K562 (cell line): Measurements from ENCODE around the gene CEMIP2. TPM values are rescaled to one million over a fixed set of nuclear protein-coding genes. Genes with fewer than 3 reads are reported as not detected.

ENCODE experiments used
- ATAC-seq: fragments of 200-7000 bp; cut with Tn5 transposase; 3 replicates; pipeline ENCODE4 v1.9.1; 2020; ENCODE audit warnings: moderate library complexity
- BruUV-seq: library from RNA; stranded (reverse); fragments of 400-500 nt; replicated peaks from 2 replicates; lab custom pipeline; 2021; lab: Mats Ljungman, UMichigan
- CTCF ChIA-PET: fragments of 300-600 bp; formaldehyde crosslinking; extraction: SDS; loops from one replicate; lab custom pipeline; 2021; ENCODE audit warnings: low intra/inter-chr PET ratio; lab: Yijun Ruan, JAX
- POLR2A ChIA-PET: fragments of 300-600, 350-650 bp; sonication (Branson Sonifier 250); formaldehyde crosslinking; extraction: SDS; loops from one replicate; lab custom pipeline; 2021; ENCODE audit warnings: antibody characterized with exemption, inconsistent platforms; lab: Yijun Ruan, JAX
- DNase-seq, 4 experiments: peaks; one replicate each; pipeline versions ENCODE4 v3.0.0 to v3.0.0-alpha.2; 2011 to 2018; ENCODE audit warnings: low spot score in 3 of 4, mixed read lengths in 3 of 4; ENCODE audit errors: extremely low read depth in 1 of 4
- FAIRE-seq: peaks from 2 replicates; lab custom pipeline; 2011; peaks lifted over from hg19 to GRCh38; lab: Jason Lieb, UNC
- H2AFZ ChIP-seq: 2 replicates; pipeline ENCODE4 v1.6.0; 2011; ENCODE audit warnings: low read depth, low read length, control low read depth, inconsistent platforms
- H3K27ac ChIP-seq: fragments of 200-600 bp; 3 replicates; pipeline ENCODE4 v1.8.0; 2011; ENCODE audit warnings: low read depth, mild to moderate bottlenecking, control low read depth, inconsistent platforms, low read length, moderate library complexity, mixed read lengths; ENCODE audit errors: extremely low read depth
- H3K27me3 ChIP-seq, 2 experiments: fragments of 300-600 bp in 1 of 2; 2 replicates in 1 of 2; 3 replicates in 1 of 2; pipeline versions ENCODE4 v1.6.0 to v1.8.0; 2011; ENCODE audit warnings: inconsistent platforms in 2 of 2, low read length in 2 of 2, mild to moderate bottlenecking in 1 of 2, mixed read lengths in 1 of 2, moderate library complexity in 1 of 2; ENCODE audit not compliant: control insufficient read depth in 2 of 2, insufficient read depth in 2 of 2
- H3K36me3 ChIP-seq: fragments of 300-600 bp; 3 replicates; pipeline ENCODE4 v1.8.0; 2011; ENCODE audit warnings: mild to moderate bottlenecking, low read length, inconsistent platforms; ENCODE audit not compliant: control insufficient read depth, insufficient read depth
- H3K4me1 ChIP-seq, 2 experiments: fragments of 200-600 bp in 1 of 2; replicated peaks in 1 of 2; 2 replicates in 1 of 2; 3 replicates in 1 of 2; pipeline versions ENCODE4 v1.5.1 to v1.8.0; 2011; ENCODE audit warnings: inconsistent platforms in 2 of 2, low read length in 2 of 2, mild to moderate bottlenecking in 1 of 2, mixed read lengths in 1 of 2, moderate library complexity in 1 of 2; ENCODE audit not compliant: control insufficient read depth in 2 of 2, insufficient read depth in 2 of 2
- H3K4me2 ChIP-seq: 2 replicates; pipeline ENCODE4 v1.6.1; 2011; ENCODE audit warnings: low read length, control low read depth, inconsistent platforms, mixed read lengths; ENCODE audit not compliant: insufficient read depth
- H3K4me3 ChIP-seq: fragments of 200-600 bp; sonication (generic), shearing (Covaris generic); 2 replicates; pipeline ENCODE4 v1.5.1; 2016; ENCODE audit warnings: control low read depth, inconsistent platforms
- H3K79me2 ChIP-seq: fragments of 200-600 bp; 3 replicates; pipeline ENCODE4 v1.8.0; 2011; ENCODE audit warnings: low read length, inconsistent platforms; ENCODE audit not compliant: control insufficient read depth, insufficient read depth
- H3K9ac ChIP-seq, 2 experiments: 2 replicates each; pipeline versions ENCODE4 v1.6.0 to v1.6.1; 2011; ENCODE audit warnings: low read depth in 2 of 2, low read length in 2 of 2, control low read depth in 1 of 2, inconsistent platforms in 1 of 2, mild to moderate bottlenecking in 1 of 2, mixed read lengths in 1 of 2; ENCODE audit not compliant: insufficient read depth in 1 of 2
- H3K9me1 ChIP-seq: one replicate; pipeline ENCODE4 v1.6.0; 2011; ENCODE audit warnings: inconsistent platforms, mild to moderate bottlenecking, low read length, moderate library complexity; ENCODE audit not compliant: control insufficient read depth, insufficient read depth
- H3K9me3 ChIP-seq: replicated peaks from 2 replicates; pipeline ENCODE4 v1.5.1; 2011; ENCODE audit warnings: low read depth, low read length, inconsistent platforms; ENCODE audit not compliant: control insufficient read depth, insufficient read depth
- H4K20me1 ChIP-seq: replicated peaks from 2 replicates; pipeline ENCODE4 v1.6.1; 2011; ENCODE audit warnings: low read length, inconsistent platforms, mixed read lengths; ENCODE audit not compliant: control insufficient read depth, insufficient read depth
- BCL6 ChIP-seq: fragments of 250-450 bp; sonication (Bioruptor Pico); IDR thresholded peaks from 2 replicates; pipeline ENCODE4 v1.4.0; 2020
- CEBPG ChIP-seq, 3 experiments: fragments of 200-800 bp in 1 of 3; sonication (Bioruptor generic) in 1 of 3; sonication (generic) in 1 of 3; formaldehyde crosslinking in 1 of 3; IDR thresholded peaks in 2 of 3; conservative IDR thresholded peaks in 1 of 3; 2 replicates each; pipeline versions ENCODE4 v1.6.1 to v1.8.0; 2016 to 2022; ENCODE audit warnings: missing compliant biosample characterization in 2 of 3, missing genetic modification characterization in 2 of 3, mild to moderate bottlenecking in 1 of 3, missing genetic modification reagents in 1 of 3
- DIDO1 ChIP-seq: fragments of 450-650 bp; IDR thresholded peaks from 2 replicates; pipeline ENCODE4 v1.6.1; 2016; ENCODE audit warnings: low read depth, missing biosample characterization, missing genetic modification characterization
- FOXM1 ChIP-seq, 2 experiments: fragments of 450-650 bp in 1 of 2; sonication (generic) in 1 of 2; formaldehyde crosslinking in 1 of 2; IDR thresholded peaks; 2 replicates each; pipeline versions ENCODE4 v1.6.1 to v1.9.0; 2017 to 2022; ENCODE audit warnings: low read depth in 2 of 2, mild to moderate bottlenecking in 2 of 2, missing genetic modification reagents in 1 of 2, moderate library complexity in 1 of 2
- HINFP ChIP-seq: fragments of 450-650 bp; conservative IDR thresholded peaks from 2 replicates; pipeline ENCODE4 v1.6.1; 2016; ENCODE audit warnings: missing genetic modification characterization, low read depth, mild to moderate bottlenecking, control low read depth, missing compliant biosample characterization
- MYC ChIP-seq, 2 experiments: fragments of 250-450 bp in 1 of 2; sonication (Bioruptor Pico) in 1 of 2; IDR thresholded peaks; 2 replicates each; pipeline versions ENCODE4 v1.5.1 to v1.6.1; 2012 to 2021; ENCODE audit warnings: low read depth in 2 of 2, borderline replicate concordance in 1 of 2, improper control_type of control experiment in 1 of 2, low read length in 1 of 2, mild to moderate bottlenecking in 1 of 2, moderate library complexity in 1 of 2
- NCOR1 ChIP-seq: fragments of 450-650 bp; IDR thresholded peaks from 2 replicates; pipeline ENCODE4 v1.6.1; 2016; ENCODE audit warnings: mild to moderate bottlenecking, moderate library complexity
- SRSF1 ChIP-seq: fragments of 200-400 bp; formaldehyde crosslinking; IDR thresholded peaks from 2 replicates; pipeline ENCODE4 v1.6.1; 2017; ENCODE audit warnings: mild to moderate bottlenecking, low read depth, low read length, moderate library complexity
- SRSF3 ChIP-seq: fragments of 200-400 bp; formaldehyde crosslinking; IDR thresholded peaks from 2 replicates; pipeline ENCODE4 v1.6.1; 2016; ENCODE audit warnings: mild to moderate bottlenecking, low read length, moderate library complexity; ENCODE audit not compliant: insufficient read depth
- ZNF253 ChIP-seq: fragments of 250-450 bp; sonication (Bioruptor Pico); conservative IDR thresholded peaks from 2 replicates; pipeline ENCODE4 v1.6.1; 2021; ENCODE audit warnings: mild to moderate bottlenecking
- WGBS: fragments of 100-300 bp; shearing (Covaris generic); methylation state at CpG from one replicate; pipeline ENCODE4 v1.1.6; 2016; ENCODE audit warnings: low coverage, mixed read lengths; ENCODE audit not compliant: insufficient coverage; ENCODE audit errors: missing lambda C conversion rate; 5-methylcytosine and 5-hydroxymethylcytosine counted together
- in situ Hi-C: fragments of 300-500 bp; cut with MboI; formaldehyde crosslinking; loops from 4 replicates; pipeline ENCODE4 v1.15.0; 2018; ENCODE audit warnings: inconsistent platforms, mixed read lengths
- intact Hi-C: fragments of 100-400 bp; cut with micrococcal nuclease; formaldehyde crosslinking; loops from 2 replicates; pipeline ENCODE4 v1.14.2; 2022
- polyA plus RNA-seq, 8 experiments: library from polyadenylated mRNA; depleted of rRNA in 4 of 8; stranded (reverse) in 5 of 8; unstranded in 3 of 8; fragments of >200 nt; fragmentation: Nextera tagmentation in 2 of 8; fragmentation: Illumina TruSeq in 1 of 8; extraction: Ambion mirVana in 2 of 8; extraction: Trizol in 1 of 8; gene quantifications; 2 replicates each; pipeline versions ENCODE4 v1.2.1 to v1.2.3, GENCODE V29; 2011 to 2014; ENCODE audit warnings: inconsistent platforms in 1 of 8, missing spikeins in 1 of 8
- total RNA-seq, 7 experiments: library from RNA; depleted of rRNA in 6 of 7; stranded (reverse); fragments of >200 nt in 6 of 7; fragmentation: Illumina TruSeq in 2 of 7; extraction: Trizol in 2 of 7; gene quantifications; 2 replicates each; pipeline versions ENCODE4 v1.2.1 to v1.2.3, GENCODE V29; 2011 to 2021; ENCODE audit warnings: low replicate concordance in 1 of 7
- TF ChIP-seq, protein P1 (sequence below), 2 experiments: fragments of 250-450 bp in 1 of 2; fragments of 450-650 bp in 1 of 2; sonication (Bioruptor Pico) in 1 of 2; IDR thresholded peaks; 2 replicates each; pipeline versions ENCODE4 v1.6.1 to v1.8.0; 2016 to 2021; ENCODE audit warnings: mild to moderate bottlenecking in 2 of 2, moderate library complexity in 2 of 2, missing compliant biosample characterization in 1 of 2, missing genetic modification characterization in 1 of 2

CEMIP2 gene
- total and polyA plus RNA-seq, 9 of the 15 experiments (the other 6 are each of a cell fraction or from before 2014, with no cell fraction given) = 5.4 to 29.9 (median 14.2) TPM

GRCh38 chr9:71816916-71817451 lies 48.7 kb upstream of the CEMIP2 start:
- Histone ChIP-seq H3K4me2 (no peak overlapping the region), H3K27me3 (peaks cover 4 to 7% of the 10 kb centered on the region in 2 experiments; a peak in 4 of 5 replicates), H3K9me3 (no peaks in the 10 kb centered on the region), H2AFZ (no peak overlapping the region)
- no peak for DNase-seq
- no TSS peak for BruUV-seq
- POLR2A ChIA-PET = no interaction called here
- intact Hi-C loops = loop anchor here (5.0 kb wide), 1 partner anchor 530 kb away; no protein-coding TSS in a partner anchor
- no peak for TF ChIP-seq SRSF3
- TF ChIP-seq MYC (IDR thresholded peaks at IDR 0.05; ENCODE audit: low read depth, low read length) = no peak
- no peak for TF ChIP-seq MYC (CRISPR knock-in tag; IDR thresholded peaks at IDR 0.05; ENCODE audit: borderline replicate concordance, low read depth)
- TF ChIP-seq, protein P1, sequence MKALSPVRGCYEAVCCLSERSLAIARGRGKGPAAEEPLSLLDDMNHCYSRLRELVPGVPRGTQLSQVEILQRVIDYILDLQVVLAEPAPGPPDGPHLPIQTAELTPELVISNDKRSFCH (CRISPR knock-in tag; IDR thresholded peaks at IDR 0.05) = no peak
- TF ChIP-seq, protein P1 (tag; IDR thresholded peaks at IDR 0.05) = no peak
- TF ChIP-seq DIDO1 (tag) = no peak
- no peak for TF ChIP-seq BCL6 (CRISPR knock-in tag)
- no peak for TF ChIP-seq CEBPG (CRISPR knock-in tag; IDR thresholded peaks at IDR 0.05)
- no peak for TF ChIP-seq CEBPG (tag; conservative IDR thresholded peaks at IDR 0.05 in 1 of 2, IDR thresholded peaks at IDR 0.05 in 1 of 2)
- no peak for TF ChIP-seq FOXM1 (IDR thresholded peaks at IDR 0.05; ENCODE audit: low read depth)
- no peak for TF ChIP-seq FOXM1 (CRISPR knock-in tag; IDR thresholded peaks at IDR 0.05; ENCODE audit: low read depth)
- TF ChIP-seq ZNF253 = no peak
- no peak for TF ChIP-seq HINFP (tag)
- TF ChIP-seq SRSF1 = no peak
- TF ChIP-seq NCOR1 = no peak
- TF ChIP-seq, all 486 proteins: peak for 0
- H3K36me3 ChIP-seq = no peaks in the 10 kb centered on the region
- in situ Hi-C loops = loop anchor here (25.0 kb wide), 2 partner anchors 445 to 530 kb away; no protein-coding TSS in a partner anchor
- ATAC-seq (no peak), FAIRE-seq (no peak)
- CTCF ChIA-PET = no interaction called here
- no peak overlapping the region for H3K4me3 ChIP-seq
- H3K27ac ChIP-seq = no peak overlapping the region
- H3K9ac ChIP-seq = no peak overlapping the region
- no peaks in the 10 kb centered on the region for H4K20me1 ChIP-seq
- no peaks in the 10 kb centered on the region for H3K79me2 ChIP-seq
- no peaks in the 10 kb centered on the region for H3K4me1 ChIP-seq
- WGBS = 3% methylated on average over 8 of the region's 9 CpGs
- H3K9me1 ChIP-seq = no peaks in the 10 kb centered on the region
